PC-9 (cell line): Measurements from ENCODE around the gene ALKBH5. TPM values are rescaled to one million over a fixed set of nuclear protein-coding genes. Genes with fewer than 3 reads are reported as not detected.

Source experiments
- BruUV-seq: library from RNA; stranded (reverse); fragments of 400-500 nt; replicated peaks from 2 replicates; lab custom pipeline; 2021; lab: Mats Ljungman, UMichigan
- CTCF ChIA-PET: fragments of 300-600 bp; sonication (Branson Sonifier 250); formaldehyde crosslinking; loops from one replicate; lab custom pipeline; 2022; ENCODE audit warnings: antibody characterized with exemption; lab: Charles Lee
- POLR2A ChIA-PET: fragments of 300-600 bp; sonication (Branson Sonifier 250); formaldehyde crosslinking; loops from one replicate; lab custom pipeline; 2022; ENCODE audit warnings: antibody characterized with exemption; ENCODE audit not compliant: unreplicated experiment; lab: Charles Lee
- DNase-seq, 2 experiments: peaks; one replicate each; pipeline versions ENCODE4 v3.0.0 to v3.0.0-alpha.2; 2015 to 2022; ENCODE audit warnings: mixed read lengths in 1 of 2
- H2AFZ ChIP-seq: fragments of 200-600 bp; sonication (generic); 2 replicates; pipeline ENCODE4 v1.8.1; 2017; ENCODE audit warnings: antibody characterized with exemption
- H3F3A ChIP-seq: fragments of 200-600 bp; sonication (generic); 2 replicates; pipeline ENCODE4 v1.8.1; 2017; ENCODE audit warnings: antibody characterized with exemption, mild to moderate bottlenecking, low read depth; ENCODE audit not compliant: insufficient read depth
- H3K27ac ChIP-seq: fragments of 200-600 bp; sonication (generic); 2 replicates; pipeline ENCODE4 v1.6.1; 2016; ENCODE audit warnings: mixed run types
- H3K27me3 ChIP-seq: fragments of 200-600 bp; sonication (generic); 2 replicates; pipeline ENCODE4 v1.6.1; 2016; ENCODE audit warnings: low read depth, mixed run types; ENCODE audit not compliant: insufficient read depth
- H3K36me3 ChIP-seq: fragments of 200-600 bp; sonication (generic); 2 replicates; pipeline ENCODE4 v1.6.1; 2016; ENCODE audit warnings: low read depth, mixed run types
- H3K4me1 ChIP-seq: fragments of 200-600 bp; sonication (generic); replicated peaks from 2 replicates; pipeline ENCODE4 v1.6.1; 2016; ENCODE audit warnings: mixed run types; ENCODE audit not compliant: insufficient read depth
- H3K4me2 ChIP-seq: fragments of 200-600 bp; sonication (generic); 2 replicates; pipeline ENCODE4 v1.6.1; 2017; ENCODE audit warnings: mixed run types
- H3K4me3 ChIP-seq: fragments of 200-600 bp; sonication (generic); 2 replicates; pipeline ENCODE4 v1.6.1; 2016; ENCODE audit warnings: mixed run types
- H3K79me2 ChIP-seq: fragments of 200-600 bp; sonication (generic); 2 replicates; pipeline ENCODE4 v1.6.1; 2017; ENCODE audit warnings: low read depth, mixed run types
- H3K9me2 ChIP-seq: fragments of 200-600 bp; sonication (generic); 2 replicates; pipeline ENCODE4 v1.8.1; 2017; ENCODE audit warnings: mild to moderate bottlenecking; ENCODE audit not compliant: insufficient read depth
- H3K9me3 ChIP-seq: fragments of 200-600 bp; sonication (generic); 2 replicates; pipeline ENCODE4 v1.8.1; 2016; ENCODE audit warnings: low read depth; ENCODE audit not compliant: insufficient read depth
- H4K20me1 ChIP-seq: fragments of 200-600 bp; sonication (generic); 2 replicates; pipeline ENCODE4 v1.8.1; 2017; ENCODE audit not compliant: insufficient read depth
- EZH2 ChIP-seq: fragments of 200-600 bp; sonication (generic); IDR thresholded peaks from 2 replicates; pipeline ENCODE4 v1.8.0; 2017; ENCODE audit warnings: antibody characterized with exemption, low read depth
- intact Hi-C: fragments of 100-400 bp; cut with micrococcal nuclease; formaldehyde crosslinking; loops from one replicate; pipeline ENCODE4 v1.10.0; 2022; ENCODE audit not compliant: unreplicated experiment
- total RNA-seq: library from RNA; stranded (reverse); gene quantifications from 2 replicates; pipeline ENCODE4 v1.2.3, GENCODE V29; 2021
- TF ChIP-seq, protein P1 (sequence below): fragments of 200-600 bp; sonication (generic); conservative IDR thresholded peaks from 2 replicates; pipeline ENCODE4 v1.6.1; 2017; ENCODE audit warnings: mixed run types, antibody characterized with exemption, mild to moderate bottlenecking, moderate library complexity

The ALKBH5 gene
- total RNA-seq, 1 experiment from 2014 or later, result 117 TPM

DNA sequence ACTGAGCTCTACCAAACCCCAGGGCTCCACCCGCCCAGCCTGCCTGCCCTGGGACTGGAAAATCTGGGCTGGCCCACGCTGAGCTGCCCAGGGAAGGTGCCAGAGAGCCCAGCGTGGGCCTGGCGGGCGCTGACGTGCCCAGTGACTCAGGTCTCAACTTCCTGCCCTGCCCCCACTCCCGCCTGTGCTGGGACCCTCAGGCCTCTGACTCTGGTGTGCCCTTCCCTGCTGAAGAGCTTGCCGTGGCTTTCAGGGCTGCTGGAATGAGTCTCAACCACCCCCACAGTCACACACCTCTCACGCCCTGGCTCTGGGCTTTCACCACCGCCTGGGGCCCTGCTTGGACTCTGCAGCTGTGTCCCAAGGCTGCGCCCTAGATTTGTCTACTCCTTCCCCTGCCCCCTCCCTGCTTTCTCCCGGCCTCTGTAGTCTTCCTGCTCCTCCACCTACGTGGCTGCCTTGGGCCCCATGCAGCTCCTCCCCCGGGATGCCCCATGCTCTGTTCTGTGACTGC lies 52.2 kb downstream of the ALKBH5 start:
- no peak overlapping the region for H2AFZ ChIP-seq
- H3K9me3 ChIP-seq, result no peaks in the 10 kb centered on the region
- peak; percentile 75 to 90 for DNase-seq
- H3K27me3 ChIP-seq, result no peaks in the 10 kb centered on the region
- no peak for TF ChIP-seq EZH2
- TF ChIP-seq, protein P1, sequence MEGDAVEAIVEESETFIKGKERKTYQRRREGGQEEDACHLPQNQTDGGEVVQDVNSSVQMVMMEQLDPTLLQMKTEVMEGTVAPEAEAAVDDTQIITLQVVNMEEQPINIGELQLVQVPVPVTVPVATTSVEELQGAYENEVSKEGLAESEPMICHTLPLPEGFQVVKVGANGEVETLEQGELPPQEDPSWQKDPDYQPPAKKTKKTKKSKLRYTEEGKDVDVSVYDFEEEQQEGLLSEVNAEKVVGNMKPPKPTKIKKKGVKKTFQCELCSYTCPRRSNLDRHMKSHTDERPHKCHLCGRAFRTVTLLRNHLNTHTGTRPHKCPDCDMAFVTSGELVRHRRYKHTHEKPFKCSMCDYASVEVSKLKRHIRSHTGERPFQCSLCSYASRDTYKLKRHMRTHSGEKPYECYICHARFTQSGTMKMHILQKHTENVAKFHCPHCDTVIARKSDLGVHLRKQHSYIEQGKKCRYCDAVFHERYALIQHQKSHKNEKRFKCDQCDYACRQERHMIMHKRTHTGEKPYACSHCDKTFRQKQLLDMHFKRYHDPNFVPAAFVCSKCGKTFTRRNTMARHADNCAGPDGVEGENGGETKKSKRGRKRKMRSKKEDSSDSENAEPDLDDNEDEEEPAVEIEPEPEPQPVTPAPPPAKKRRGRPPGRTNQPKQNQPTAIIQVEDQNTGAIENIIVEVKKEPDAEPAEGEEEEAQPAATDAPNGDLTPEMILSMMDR, result no peak
- no TSS peak for BruUV-seq
- H3F3A ChIP-seq, result peaks cover 7% of the 10 kb centered on the region; the same call in 1 of the 2 replicates
- peak overlapping the region; percentile 46 for H3K27ac ChIP-seq
- H4K20me1 ChIP-seq, result no peaks in the 10 kb centered on the region
- H3K36me3 ChIP-seq, result no peaks in the 10 kb centered on the region
- peak overlapping the region; percentile 46 for H3K4me2 ChIP-seq
- intact Hi-C loops, result no loop called here
- CTCF ChIA-PET, result interaction anchor here (0.6 to 1.0 kb wide), 5 partner anchors 10 to 22 kb away, joined by 3 to 18 read pairs (median 5); partner anchors contain the start of gene LLGL1
- H3K79me2 ChIP-seq, result no peaks in the 10 kb centered on the region
- H3K4me1 ChIP-seq, result peaks cover 17% of the 10 kb centered on the region
- H3K9me2 ChIP-seq, result no peaks in the 10 kb centered on the region
- no peak overlapping the region for H3K4me3 ChIP-seq
- POLR2A ChIA-PET, result interaction anchor here (0.6 to 1.1 kb wide), 6 partner anchors 12 to 151 kb away, joined by 4 to 15 read pairs (median 6); no protein-coding TSS in a partner anchor

DNA sequence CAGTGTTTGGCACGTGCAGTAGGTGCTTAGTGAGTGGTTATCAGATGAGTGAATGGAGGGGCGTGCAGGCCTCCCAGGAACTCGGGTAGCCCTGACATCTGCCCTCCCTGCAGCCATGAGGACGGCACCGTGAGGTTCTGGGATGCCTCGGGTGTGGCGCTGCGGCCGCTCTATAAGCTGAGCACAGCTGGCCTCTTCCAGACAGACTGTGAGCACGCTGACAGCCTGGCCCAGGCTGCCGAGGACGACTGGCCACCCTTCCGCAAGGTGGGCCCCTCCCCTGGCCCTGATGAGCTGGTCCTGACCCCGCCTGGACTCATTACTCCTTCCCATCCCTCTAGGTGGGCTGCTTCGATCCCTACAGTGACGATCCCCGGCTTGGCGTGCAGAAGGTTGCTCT lies 52.9 kb downstream of the ALKBH5 start:
- Histone ChIP-seq H3K36me3 (no peaks in the 10 kb centered on the region), H3K27me3 (no peaks in the 10 kb centered on the region), H3K4me1 (peaks cover 17% of the 10 kb centered on the region), H2AFZ (no peak overlapping the region), H3K9me3 (no peaks in the 10 kb centered on the region), H3K27ac (peak overlapping the region; percentile 46; the same call in 1 of the 2 replicates), H3K4me3 (no peak overlapping the region), H3K4me2 (peak overlapping the region; percentile 46), H3K79me2 (no peaks in the 10 kb centered on the region), H4K20me1 (no peaks in the 10 kb centered on the region), H3F3A (peaks cover 7% of the 10 kb centered on the region; the same call in 1 of the 2 replicates), H3K9me2 (no peaks in the 10 kb centered on the region)
- BruUV-seq, result no TSS peak
- POLR2A ChIA-PET, result interaction anchor here (1.1 kb wide), 1 partner anchor 11 kb away, joined by 6 read pairs; no protein-coding TSS in a partner anchor
- CTCF ChIA-PET, result interaction anchor here (0.8 to 1.0 kb wide), 2 partner anchors 12 to 18 kb away, joined by 4 to 6 read pairs; no protein-coding TSS in a partner anchor
- TF ChIP-seq EZH2, result no peak
- TF ChIP-seq, protein P1, result no peak
- no peak for DNase-seq
- intact Hi-C loops, result no loop called here

DNA sequence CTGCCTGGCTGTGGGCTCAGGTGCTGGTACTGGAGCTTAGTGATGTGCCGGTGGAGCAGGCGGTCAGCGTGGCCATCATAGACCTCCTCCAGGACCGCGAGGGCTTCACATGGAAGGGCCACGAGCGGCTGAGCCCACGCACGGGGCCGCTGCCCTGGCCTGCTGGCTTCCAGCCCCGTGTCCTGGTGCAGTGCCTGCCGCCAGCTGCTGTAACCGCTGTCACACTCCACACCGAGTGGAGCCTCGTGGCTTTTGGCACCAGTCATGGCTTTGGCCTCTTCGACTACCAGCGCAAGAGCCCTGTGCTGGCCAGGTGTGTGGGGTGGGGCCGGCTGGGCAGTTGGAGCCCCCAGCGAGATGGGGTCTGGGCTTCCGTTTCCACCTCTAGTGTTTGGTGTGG lies 53.8 kb downstream of the ALKBH5 start:
- BruUV-seq, result no TSS peak
- POLR2A ChIA-PET, result no interaction called here
- TF ChIP-seq, protein P1, result no peak

More for the DNA sequence above, 53.8 kb downstream of the ALKBH5 start:
- Histone ChIP-seq H4K20me1 (no peaks in the 10 kb centered on the region), H3K9me2 (no peaks in the 10 kb centered on the region), H2AFZ (no peak overlapping the region), H3K9me3 (no peaks in the 10 kb centered on the region), H3K36me3 (no peaks in the 10 kb centered on the region), H3K79me2 (no peaks in the 10 kb centered on the region), H3K27me3 (no peaks in the 10 kb centered on the region), H3K4me3 (no peak overlapping the region), H3K4me2 (no peak overlapping the region), H3K27ac (no peak overlapping the region), H3F3A (peaks cover 7% of the 10 kb centered on the region; the same call in 1 of the 2 replicates), H3K4me1 (peaks cover 17% of the 10 kb centered on the region)
- intact Hi-C loops, result no loop called here
- DNase-seq, result no peak
- CTCF ChIA-PET, result interaction anchor here (0.9 kb wide), 1 partner anchor 19 kb away, joined by 3 read pairs; no protein-coding TSS in a partner anchor
